ENCODE measurements around the gene PCDHGC5. TPM values are rescaled to one million over a fixed set of nuclear protein-coding genes. Genes with fewer than 3 reads are reported as not detected.

PCDHGC5 gene
- total and polyA plus RNA-seq, 2 donors (not counting 1 experiment from before 2014, with no cell fraction given): 0.10 to 0.67 TPM

GRCh38 chr5:141490271-141490670 is 1.4 kb downstream of the PCDHGC5 start:
- intact Hi-C loops (cut with micrococcal nuclease): no loop called here
- no peak overlapping the region for H3K27ac ChIP-seq (ENCODE audit: low read length in 2 of 2)
- peak overlapping the region; percentile 30 for H3K4me3 Mint-ChIP-seq
- H3K79me2 ChIP-seq (ENCODE audit: control insufficient read depth, insufficient read depth, low read length): no peaks in the 10 kb centered on the region
- H3K4me1 ChIP-seq (ENCODE audit: control insufficient read depth in 2 of 2, insufficient read depth in 2 of 2, low read length in 2 of 2): peaks cover 21 to 23% of the 10 kb centered on the region in 2 donors
- ATAC-seq (ENCODE audit: low read depth) (no peak), DNase-seq (no peak)
- no peak overlapping the region for H3K27ac Mint-ChIP-seq
- peaks cover 0 to 75% (median 27%) of the 10 kb centered on the region in 4 experiments for H3K27me3 ChIP-seq (replicated peaks in 1 of 4; ENCODE audit: control extremely low read depth in 1 of 4, control insufficient read depth in 3 of 4, insufficient read depth in 4 of 4, low read length in 3 of 4)
- ChIA-PET CTCF (interaction anchor here (1.1 to 2.0 kb wide), 2 partner anchors 16 to 34 kb away, joined by 3 to 7 read pairs; no protein-coding TSS in a partner anchor), POLR2A (no interaction called here)
- H4K20me1 ChIP-seq (ENCODE audit: control insufficient read depth, insufficient read depth, low read length, poor library complexity, severe bottlenecking): no peaks in the 10 kb centered on the region
- H2AFZ ChIP-seq (ENCODE audit: insufficient read depth, low read depth, low read length, poor library complexity, severe bottlenecking): no peak overlapping the region
- H3K9me3 Mint-ChIP-seq (ENCODE audit: insufficient read depth): no peaks in the 10 kb centered on the region
- H3K4me1 Mint-ChIP-seq: peaks cover 19% of the 10 kb centered on the region
- no peaks in the 10 kb centered on the region for H3K36me3 ChIP-seq (replicated peaks in 1 of 2; ENCODE audit: control extremely low read depth in 1 of 2, control insufficient read depth in 1 of 2, extremely low read depth in 1 of 2, insufficient read depth in 2 of 2, low read length in 1 of 2)
- no peak overlapping the region for H3K9ac ChIP-seq (ENCODE audit: low read length)
- TF ChIP-seq CTCF (IDR thresholded peaks at IDR 0.05) (no peak), EZH2 (IDR thresholded peaks at IDR 0.05; ENCODE audit: borderline replicate concordance, insufficient read depth, low read depth, low read length, poor library complexity, severe bottlenecking) (no peak)
- peaks cover 0 to 28% (median 0%) of the 10 kb centered on the region in 3 donors for H3K9me3 ChIP-seq (ENCODE audit: control extremely low read depth in 1 of 3, control insufficient read depth in 2 of 3, insufficient read depth in 1 of 3, low read length in 2 of 3)
- 97% methylated on average over 9 of the region's 10 CpGs for WGBS (ENCODE audit: insufficient coverage)
- H3K4me3 ChIP-seq (ENCODE audit: control extremely low read depth in 1 of 5, extremely low read depth in 1 of 5, insufficient read depth in 1 of 5, low read depth in 2 of 5, low read length in 4 of 5): no peak overlapping the region
- H3K27me3 Mint-ChIP-seq: peaks cover 56% of the 10 kb centered on the region
- H3K4me2 ChIP-seq (replicated peaks; ENCODE audit: low read depth, low read length, poor library complexity, severe bottlenecking): no peak overlapping the region

GRCh38 chr5:141490771-141491170 is 1.9 kb downstream of the PCDHGC5 start:
- ChIA-PET CTCF (interaction anchor here (1.1 to 2.9 kb wide), 2 partner anchors 17 to 60 kb away, joined by 3 to 9 read pairs; partner anchors contain the start of gene PCDHGA12), POLR2A (no interaction called here)
- peaks cover 17 to 21% of the 10 kb centered on the region in 2 donors for H3K4me1 ChIP-seq (ENCODE audit: control insufficient read depth in 2 of 2, insufficient read depth in 2 of 2, low read length in 2 of 2)
- peaks cover 0 to 70% (median 24%) of the 10 kb centered on the region in 4 experiments for H3K27me3 ChIP-seq (replicated peaks in 1 of 4; ENCODE audit: control extremely low read depth in 1 of 4, control insufficient read depth in 3 of 4, insufficient read depth in 4 of 4, low read length in 3 of 4)
- Mint-ChIP-seq H3K4me1 (peaks cover 18% of the 10 kb centered on the region), H3K9me3 (ENCODE audit: insufficient read depth) (no peaks in the 10 kb centered on the region), H3K27me3 (peaks cover 59% of the 10 kb centered on the region), H3K4me3 (peak overlapping the region; percentile 68), H3K27ac (no peak overlapping the region)
- H3K4me2 ChIP-seq (replicated peaks; ENCODE audit: low read depth, low read length, poor library complexity, severe bottlenecking): no peak overlapping the region
- no peak overlapping the region for H3K27ac ChIP-seq (ENCODE audit: low read length in 2 of 2)
- H3K9ac ChIP-seq (ENCODE audit: low read length): no peak overlapping the region
- intact Hi-C loops (cut with micrococcal nuclease): no loop called here
- H3K79me2 ChIP-seq (ENCODE audit: control insufficient read depth, insufficient read depth, low read length): no peaks in the 10 kb centered on the region
- no peaks in the 10 kb centered on the region for H3K36me3 ChIP-seq (replicated peaks in 1 of 2; ENCODE audit: control extremely low read depth in 1 of 2, control insufficient read depth in 1 of 2, extremely low read depth in 1 of 2, insufficient read depth in 2 of 2, low read length in 1 of 2)
- no peak overlapping the region for H2AFZ ChIP-seq (ENCODE audit: insufficient read depth, low read depth, low read length, poor library complexity, severe bottlenecking)
- no peaks in the 10 kb centered on the region for H4K20me1 ChIP-seq (ENCODE audit: control insufficient read depth, insufficient read depth, low read length, poor library complexity, severe bottlenecking)
- TF ChIP-seq CTCF (IDR thresholded peaks at IDR 0.05): no peak
- TF ChIP-seq EZH2 (IDR thresholded peaks at IDR 0.05; ENCODE audit: borderline replicate concordance, insufficient read depth, low read depth, low read length, poor library complexity, severe bottlenecking): no peak
- DNase-seq: no peak
- no peak overlapping the region for H3K4me3 ChIP-seq (ENCODE audit: control extremely low read depth in 1 of 5, extremely low read depth in 1 of 5, insufficient read depth in 1 of 5, low read depth in 2 of 5, low read length in 4 of 5)
- peaks cover 0 to 25% (median 0%) of the 10 kb centered on the region in 3 donors for H3K9me3 ChIP-seq (ENCODE audit: control extremely low read depth in 1 of 3, control insufficient read depth in 2 of 3, insufficient read depth in 1 of 3, low read length in 2 of 3)
- 88% methylated on average over 7 of the region's 13 CpGs for WGBS (ENCODE audit: insufficient coverage)
- ATAC-seq (ENCODE audit: low read depth): no peak
